GM13977 (cell line): ENCODE measurements around the gene LRRIQ4.

ENCODE experiments used
- DNase-seq: peaks from one replicate; pipeline ENCODE4 v3.0.0; 2012; ENCODE audit warnings: low spot score
- CTCF ChIP-seq: IDR thresholded peaks from 2 replicates; pipeline ENCODE4 v1.5.1; 2012; ENCODE audit warnings: mild to moderate bottlenecking, control low read depth; ENCODE audit not compliant: insufficient read depth; ENCODE audit errors: extremely low read depth, missing control alignments
- in situ Hi-C: fragments of 300-500 bp; cut with MboI; formaldehyde crosslinking; loops from one replicate; pipeline ENCODE4 v1.12.0; 2022; ENCODE audit warnings: low sequenced_read_pairs, low pct_unique_long_range_greater_than_20kb, mixed read lengths, inconsistent platforms; ENCODE audit not compliant: unreplicated experiment

Gene LRRIQ4

DNA sequence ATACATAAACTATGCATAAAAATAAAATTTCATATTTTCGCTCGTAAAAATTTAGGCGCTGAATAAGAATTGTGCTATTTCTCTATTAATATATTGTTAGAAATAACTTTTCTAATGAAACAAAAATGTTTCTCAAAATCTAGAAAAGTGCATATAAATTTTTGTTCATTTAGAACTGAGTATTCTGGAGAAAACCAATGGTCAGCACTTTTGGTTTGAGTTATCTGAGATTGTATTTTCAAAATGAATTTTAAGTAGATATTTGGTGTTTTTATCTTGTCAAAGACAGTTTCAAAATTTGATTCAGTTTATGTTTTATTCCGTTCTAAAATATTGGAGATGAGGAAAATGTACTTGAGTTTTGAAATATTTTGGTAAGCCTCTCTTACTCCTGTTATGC lies 25.6 kb upstream of the LRRIQ4 start:
- TF ChIP-seq CTCF: no peak
- no peak for DNase-seq
- in situ Hi-C loops: no loop called here

DNA sequence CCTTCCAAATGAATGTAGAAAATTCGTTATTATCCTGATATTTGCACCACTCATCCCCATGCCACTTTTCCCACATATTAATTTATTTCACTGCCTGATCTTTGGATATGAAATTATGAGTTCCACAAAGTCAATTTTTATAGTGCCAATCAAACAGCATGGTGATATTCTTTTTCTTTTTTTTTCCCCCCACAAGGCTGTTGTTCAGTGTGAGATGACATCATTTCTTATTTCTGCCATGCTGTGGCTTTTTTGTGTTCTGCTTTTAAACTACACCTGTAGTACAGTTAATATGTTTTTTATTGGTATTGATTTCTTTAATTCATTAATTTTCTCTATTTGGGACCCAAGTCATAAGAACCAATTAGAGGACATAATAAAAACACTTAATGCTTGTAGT lies 24.9 kb upstream of the LRRIQ4 start:
- in situ Hi-C loops: no loop called here
- no peak for TF ChIP-seq CTCF
- no peak for DNase-seq

GRCh38 chr3:169790219-169790618 lies 22.5 kb upstream of the LRRIQ4 start:
- DNase-seq: no peak
- in situ Hi-C loops: no loop called here
- TF ChIP-seq CTCF: no peak

GRCh38 chr3:169790687-169791429 lies 21.8 kb upstream of the LRRIQ4 start:
- no peak for DNase-seq

GRCh38 chr3:169792359-169792758 lies 20.3 kb upstream of the LRRIQ4 start:
- in situ Hi-C loops: no loop called here
- no peak for DNase-seq
- no peak for TF ChIP-seq CTCF

More at GRCh38 chr3:169790687-169791429, 21.8 kb upstream of the LRRIQ4 start:
- no peak for TF ChIP-seq CTCF
- in situ Hi-C loops: no loop called here

DNA sequence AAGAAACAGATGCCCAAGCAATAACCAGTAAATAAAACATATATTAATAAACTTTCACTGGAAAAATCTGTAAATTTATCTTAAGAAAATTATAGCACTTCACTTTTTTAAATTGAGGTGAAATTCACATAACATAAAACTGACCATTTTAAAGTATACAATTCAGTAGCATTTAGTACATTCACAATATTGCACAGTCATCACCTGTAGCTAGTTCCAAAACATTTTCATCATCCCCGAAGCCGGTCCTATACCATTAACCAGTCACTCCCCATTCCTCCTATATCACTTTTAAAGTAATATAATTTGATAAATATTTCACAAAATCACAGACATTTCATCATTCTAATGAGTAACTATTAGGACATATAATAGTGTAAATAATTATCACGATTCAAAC lies 8.0 kb upstream of the LRRIQ4 start:
- no peak for TF ChIP-seq CTCF
- in situ Hi-C loops: no loop called here
- no peak for DNase-seq
